Measurements from ENCODE around the gene S100A9. TPM values are rescaled to one million over a fixed set of nuclear protein-coding genes. Genes with fewer than 3 reads are reported as not detected.
"Not testable (repeated sequence)": the region's sequence is repeated elsewhere in the genome, so short reads cannot be mapped to it uniquely, and the experiment has no call there.

S100A9 gene
- total and polyA plus RNA-seq, 3 experiments from 2014 or later, result 1.6 to 4.7 (median 2.3) TPM

DNA sequence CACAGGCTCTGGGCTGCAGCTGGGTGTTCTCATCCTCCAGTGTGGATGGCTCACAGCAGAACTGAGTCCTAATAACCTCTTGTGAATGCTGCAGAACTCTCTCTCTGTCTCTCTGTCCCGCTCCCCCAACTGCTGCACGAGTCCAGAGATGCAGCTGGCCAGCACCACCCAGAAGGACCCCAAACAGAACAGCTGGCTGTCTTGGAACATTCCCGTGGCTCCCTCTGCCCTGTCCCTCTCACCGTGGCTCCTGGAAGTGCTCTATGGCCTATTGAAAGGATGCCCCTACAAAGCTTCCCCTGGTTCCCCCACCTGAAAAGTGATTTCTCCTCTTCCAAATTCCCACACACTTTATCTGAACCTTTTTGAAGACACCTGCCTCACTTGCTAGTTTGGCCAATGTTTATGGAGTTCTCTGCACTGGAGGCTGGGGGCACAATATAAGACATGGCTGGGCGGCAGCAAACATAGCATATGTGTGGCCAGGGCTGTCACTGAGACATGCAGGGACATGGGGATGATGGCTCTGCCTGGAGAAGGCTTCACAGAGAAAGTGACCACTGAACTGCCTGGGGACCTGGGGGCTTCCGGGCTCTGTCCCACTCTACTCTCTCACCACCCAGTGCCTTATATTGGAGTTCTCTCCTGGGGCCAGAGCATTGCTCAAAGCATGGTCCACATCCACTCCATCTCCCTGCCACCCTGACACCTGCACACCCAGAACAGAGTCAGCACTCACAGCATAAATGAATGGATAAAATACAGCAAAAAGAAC lies 48.4 kb downstream of the S100A9 start:
- Mint-ChIP-seq H3K9me3 (peaks cover 0 to 12% (median 7%) of the 10 kb centered on the region in 5 donors), H3K4me1 (peaks cover 8 to 31% (median 15%) of the 10 kb centered on the region in 3 donors), H3K27me3 (peaks cover 20 to 40% of the 10 kb centered on the region in 2 donors), H3K27ac (peak overlapping the region in 1 of 8 donors; percentile 51)
- H3K4me3 ChIP-seq (ENCODE audit: low read length); H3K27me3 ChIP-seq (ENCODE audit: insufficient read depth, low read length, poor library complexity, severe bottlenecking); H3K36me3 ChIP-seq (ENCODE audit: insufficient read depth, low read length); H3K9me3 ChIP-seq (ENCODE audit: low read length); H3K36me3 Mint-ChIP-seq; POLR2A ChIA-PET; CTCF ChIA-PET; H3K27ac ChIP-seq (ENCODE audit: low read depth, low read length); H3K4me1 ChIP-seq (ENCODE audit: insufficient read depth, low read length); H3K4me3 Mint-ChIP-seq; DNase-seq: not testable (repeated sequence)

- H3K27me3 ChIP-seq (ENCODE audit: insufficient read depth, low read length, poor library complexity, severe bottlenecking); CTCF ChIA-PET; H3K4me3 ChIP-seq (ENCODE audit: low read length); H3K9me3 ChIP-seq (ENCODE audit: low read length); H3K27ac ChIP-seq (ENCODE audit: low read depth, low read length); POLR2A ChIA-PET; H3K4me1 ChIP-seq (ENCODE audit: insufficient read depth, low read length); H3K36me3 Mint-ChIP-seq; H3K36me3 ChIP-seq (ENCODE audit: insufficient read depth, low read length): not testable (repeated sequence)
- H3K9me3 Mint-ChIP-seq, result peaks cover 0 to 20% (median 13%) of the 10 kb centered on the region in 5 donors
- H3K4me1 Mint-ChIP-seq, result peaks cover 8 to 31% (median 15%) of the 10 kb centered on the region in 3 donors
- peaks cover 20 to 45% of the 10 kb centered on the region in 2 donors for H3K27me3 Mint-ChIP-seq
- DNase-seq, result peak in 2 of 5 donors; percentile 11 to 32
- peak overlapping the region in 2 of 7 donors; percentile 19 to 35 for H3K4me3 Mint-ChIP-seq
- peak overlapping the region in 1 of 8 donors; percentile 64 for H3K27ac Mint-ChIP-seq
Observed at GRCh38 chr1:153407274-153407673, 49.6 kb downstream of the S100A9 start.

Other genes starting within 250 kb of the S100A9 start
- not detected for gene SPRR2F, start 244.3 kb upstream of the S100A9 start, total RNA-seq
- not detected for gene SPRR2F, start 244.3 kb upstream of the S100A9 start, polyA plus RNA-seq
- gene SPRR2G, start 207.0 kb upstream of the S100A9 start, total RNA-seq, result not detected
- gene SPRR2G, start 207.0 kb upstream of the S100A9 start, polyA plus RNA-seq, result not detected
- not detected for gene LELP1, start 154.4 kb upstream of the S100A9 start, total RNA-seq
- gene LELP1, start 154.4 kb upstream of the S100A9 start, polyA plus RNA-seq, result not detected
- not detected for gene PRR9, start 140.3 kb upstream of the S100A9 start, total RNA-seq
- not detected for gene PRR9, start 140.3 kb upstream of the S100A9 start, polyA plus RNA-seq
- not detected for gene LORICRIN, start 98.2 kb upstream of the S100A9 start, total RNA-seq
- not detected for gene LORICRIN, start 98.2 kb upstream of the S100A9 start, polyA plus RNA-seq
- not detected for gene PGLYRP3, start 44.9 kb upstream of the S100A9 start, total RNA-seq
- gene PGLYRP3, start 44.9 kb upstream of the S100A9 start, polyA plus RNA-seq, result not detected
- gene PGLYRP4, start 9.0 kb upstream of the S100A9 start, total RNA-seq, result not detected
- gene PGLYRP4, start 9.0 kb upstream of the S100A9 start, polyA plus RNA-seq, result not detected
- not detected for gene S100A12, start 17.8 kb downstream of the S100A9 start, total RNA-seq
- not detected for gene S100A12, start 17.8 kb downstream of the S100A9 start, polyA plus RNA-seq
- not detected for gene S100A8, start 33.2 kb downstream of the S100A9 start, total RNA-seq
- not detected for gene S100A8, start 33.2 kb downstream of the S100A9 start, polyA plus RNA-seq
- gene S100A7A, start 58.7 kb downstream of the S100A9 start, total RNA-seq, result not detected
- not detected for gene S100A7A, start 58.7 kb downstream of the S100A9 start, polyA plus RNA-seq
- not detected for gene S100A7, start 102.8 kb downstream of the S100A9 start, total RNA-seq
- not detected for gene S100A7, start 102.8 kb downstream of the S100A9 start, polyA plus RNA-seq
- 100 to 1,000 TPM; 244 to 254 TPM for gene S100A6, start 178.1 kb downstream of the S100A9 start, total RNA-seq
- 892 TPM for gene S100A6, start 178.1 kb downstream of the S100A9 start, polyA plus RNA-seq
- gene S100A5, start 183.1 kb downstream of the S100A9 start, total RNA-seq, result 1 to 10 TPM in 1 of 2 experiments, under 1 TPM in 1; 0.61 to 1.5 TPM
- gene S100A5, start 183.1 kb downstream of the S100A9 start, polyA plus RNA-seq, result 1.6 TPM
- gene S100A4, start 188.0 kb downstream of the S100A9 start, total RNA-seq, result 100 to 1,000 TPM; 125 to 132 TPM
- 2,575 TPM for gene S100A4, start 188.0 kb downstream of the S100A9 start, polyA plus RNA-seq
- gene S100A3, start 191.4 kb downstream of the S100A9 start, total RNA-seq, result not detected
- gene S100A3, start 191.4 kb downstream of the S100A9 start, polyA plus RNA-seq, result not detected
- 1 to 10 TPM in 1 of 2 experiments, under 1 TPM in 1; 0.81 to 1.1 TPM for gene S100A2, start 208.0 kb downstream of the S100A9 start, total RNA-seq
- gene S100A2, start 208.0 kb downstream of the S100A9 start, polyA plus RNA-seq, result 0.72 TPM